WERI-Rb-1 (cell line): ENCODE measurements around the gene DQX1.

Source experiments
- DNase-seq: peaks from one replicate; pipeline ENCODE4 v3.0.0-alpha.2; 2020
- H3K27ac ChIP-seq: fragments of 250-450 bp; sonication (Bioruptor Pico); 2 replicates; pipeline ENCODE4 v1.5.1; 2020; ENCODE audit warnings: mild to moderate bottlenecking, moderate library complexity
- H3K27me3 ChIP-seq: fragments of 250-450 bp; sonication (Bioruptor Pico); 2 replicates; pipeline ENCODE4 v1.5.1; 2021; ENCODE audit warnings: mild to moderate bottlenecking, low read depth, moderate library complexity; ENCODE audit not compliant: insufficient read depth, severe bottlenecking
- H3K36me3 ChIP-seq: fragments of 250-450 bp; sonication (Bioruptor Pico); 2 replicates; pipeline ENCODE4 v1.5.1; 2020; ENCODE audit warnings: mild to moderate bottlenecking, moderate library complexity
- H3K4me3 ChIP-seq: 2 replicates; pipeline ENCODE4 v1.5.1; 2011; ENCODE audit warnings: low read depth, mild to moderate bottlenecking, control low read depth, low read length
- H3K9me3 ChIP-seq: fragments of 250-450 bp; sonication (Bioruptor Pico); 2 replicates; pipeline ENCODE4 v1.5.1; 2021; ENCODE audit warnings: mild to moderate bottlenecking, moderate library complexity; ENCODE audit not compliant: severe bottlenecking
- CTCF ChIP-seq: IDR thresholded peaks from 2 replicates; pipeline ENCODE4 v1.5.1; 2011; ENCODE audit warnings: low read depth, mild to moderate bottlenecking, control low read depth, inconsistent platforms, low read length

Gene DQX1

GRCh38 chr2:74546004-74546403 is 20.0 kb upstream of the DQX1 start:
- no peak for TF ChIP-seq CTCF
- Histone ChIP-seq H3K9me3 (no peaks in the 10 kb centered on the region), H3K4me3 (no peak overlapping the region), H3K27me3 (no peaks in the 10 kb centered on the region), H3K36me3 (peaks cover 8% of the 10 kb centered on the region), H3K27ac (no peak overlapping the region)
- no peak for DNase-seq

GRCh38 chr2:74544634-74545033 is 18.6 kb upstream of the DQX1 start:
- no peaks in the 10 kb centered on the region for H3K9me3 ChIP-seq
- TF ChIP-seq CTCF = peak; percentile 18; the same call in 1 of the 2 replicates
- no peak for DNase-seq
- H3K36me3 ChIP-seq = peaks cover 11% of the 10 kb centered on the region
- H3K4me3 ChIP-seq = no peak overlapping the region
- H3K27ac ChIP-seq = no peak overlapping the region
- H3K27me3 ChIP-seq = no peaks in the 10 kb centered on the region

- Histone ChIP-seq H3K9me3 (no peaks in the 10 kb centered on the region), H3K27ac (no peak overlapping the region), H3K36me3 (peaks cover 9% of the 10 kb centered on the region), H3K4me3 (no peak overlapping the region), H3K27me3 (no peaks in the 10 kb centered on the region)
- DNase-seq = no peak
- TF ChIP-seq CTCF = no peak
Measured at GRCh38 chr2:74542978-74543377, 16.9 kb upstream of the DQX1 start.

- Histone ChIP-seq H3K9me3 (no peaks in the 10 kb centered on the region), H3K27me3 (no peaks in the 10 kb centered on the region), H3K4me3 (no peak overlapping the region), H3K27ac (no peak overlapping the region), H3K36me3 (peaks cover 6% of the 10 kb centered on the region)
- DNase-seq = no peak
- no peak for TF ChIP-seq CTCF
Measured at GRCh38 chr2:74540291-74540690, 14.3 kb upstream of the DQX1 start.

- H3K36me3 ChIP-seq = peaks cover 11% of the 10 kb centered on the region
- no peaks in the 10 kb centered on the region for H3K9me3 ChIP-seq
- no peak overlapping the region for H3K27ac ChIP-seq
- no peak for DNase-seq
- no peaks in the 10 kb centered on the region for H3K27me3 ChIP-seq
- no peak for TF ChIP-seq CTCF
- H3K4me3 ChIP-seq = no peak overlapping the region
Measured at GRCh38 chr2:74538881-74539339, 12.9 kb upstream of the DQX1 start.

GRCh38 chr2:74537140-74537539 is 11.1 kb upstream of the DQX1 start:
- H3K27ac ChIP-seq = no peak overlapping the region
- peaks cover 29% of the 10 kb centered on the region for H3K36me3 ChIP-seq
- no peak for DNase-seq
- H3K27me3 ChIP-seq = no peaks in the 10 kb centered on the region
- H3K4me3 ChIP-seq = no peak overlapping the region
- no peaks in the 10 kb centered on the region for H3K9me3 ChIP-seq
- TF ChIP-seq CTCF = no peak
